22Rv1 (cell line): ENCODE data around the gene EPHB1.

ENCODE experiments used
- ZFX ChIP-seq: fragments of 450-650 bp; IDR thresholded peaks from 2 replicates; pipeline ENCODE4 v1.6.1; 2017; ENCODE audit warnings: antibody characterized with exemption, borderline replicate concordance
- TF ChIP-seq, protein P1 (sequence below): fragments of 450-650 bp; IDR thresholded peaks from 2 replicates; pipeline ENCODE4 v1.5.1; 2017; ENCODE audit warnings: mild to moderate bottlenecking

GRCh38 chr3:134813618-134814017, 18.6 kb downstream of the EPHB1 start:
- TF ChIP-seq, protein P1, sequence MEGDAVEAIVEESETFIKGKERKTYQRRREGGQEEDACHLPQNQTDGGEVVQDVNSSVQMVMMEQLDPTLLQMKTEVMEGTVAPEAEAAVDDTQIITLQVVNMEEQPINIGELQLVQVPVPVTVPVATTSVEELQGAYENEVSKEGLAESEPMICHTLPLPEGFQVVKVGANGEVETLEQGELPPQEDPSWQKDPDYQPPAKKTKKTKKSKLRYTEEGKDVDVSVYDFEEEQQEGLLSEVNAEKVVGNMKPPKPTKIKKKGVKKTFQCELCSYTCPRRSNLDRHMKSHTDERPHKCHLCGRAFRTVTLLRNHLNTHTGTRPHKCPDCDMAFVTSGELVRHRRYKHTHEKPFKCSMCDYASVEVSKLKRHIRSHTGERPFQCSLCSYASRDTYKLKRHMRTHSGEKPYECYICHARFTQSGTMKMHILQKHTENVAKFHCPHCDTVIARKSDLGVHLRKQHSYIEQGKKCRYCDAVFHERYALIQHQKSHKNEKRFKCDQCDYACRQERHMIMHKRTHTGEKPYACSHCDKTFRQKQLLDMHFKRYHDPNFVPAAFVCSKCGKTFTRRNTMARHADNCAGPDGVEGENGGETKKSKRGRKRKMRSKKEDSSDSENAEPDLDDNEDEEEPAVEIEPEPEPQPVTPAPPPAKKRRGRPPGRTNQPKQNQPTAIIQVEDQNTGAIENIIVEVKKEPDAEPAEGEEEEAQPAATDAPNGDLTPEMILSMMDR, result no peak
- TF ChIP-seq ZFX, result no peak
